H7 (cell line): ENCODE measurements around the gene DAD1. TPM values are rescaled to one million over a fixed set of nuclear protein-coding genes. Genes with fewer than 3 reads are reported as not detected.
A peak's percentile ranks its signal among the peaks of the same experiment; 100 is the strongest.
"Not testable (repeated sequence)": the region's sequence is repeated elsewhere in the genome, so short reads cannot be mapped to it uniquely, and the experiment has no call there.

Source experiments
- DNase-seq: peaks from one replicate; pipeline ENCODE4 v3.0.0; 2012
- H3K27me3 ChIP-seq: 2 replicates; pipeline ENCODE4 v1.6.0; 2011; ENCODE audit warnings: mild to moderate bottlenecking, low read length; ENCODE audit not compliant: control insufficient read depth, insufficient read depth
- H3K36me3 ChIP-seq: replicated peaks from 2 replicates; pipeline ENCODE4 v1.5.1; 2011; ENCODE audit warnings: low read length; ENCODE audit not compliant: control insufficient read depth, insufficient read depth
- H3K4me3 ChIP-seq: 2 replicates; pipeline ENCODE4 v1.5.1; 2011; ENCODE audit warnings: low read depth, mild to moderate bottlenecking, control low read depth, low read length, moderate library complexity; ENCODE audit not compliant: insufficient read depth
- total RNA-seq: library from RNA; depleted of rRNA; stranded (reverse); fragments of >200 nt; shearing (Covaris generic); gene quantifications from 2 replicates; pipeline ENCODE4 v1.2.3, GENCODE V29; 2014

DAD1 gene
- total RNA-seq, 1 experiment from 2014 or later, result 306 TPM

DNA sequence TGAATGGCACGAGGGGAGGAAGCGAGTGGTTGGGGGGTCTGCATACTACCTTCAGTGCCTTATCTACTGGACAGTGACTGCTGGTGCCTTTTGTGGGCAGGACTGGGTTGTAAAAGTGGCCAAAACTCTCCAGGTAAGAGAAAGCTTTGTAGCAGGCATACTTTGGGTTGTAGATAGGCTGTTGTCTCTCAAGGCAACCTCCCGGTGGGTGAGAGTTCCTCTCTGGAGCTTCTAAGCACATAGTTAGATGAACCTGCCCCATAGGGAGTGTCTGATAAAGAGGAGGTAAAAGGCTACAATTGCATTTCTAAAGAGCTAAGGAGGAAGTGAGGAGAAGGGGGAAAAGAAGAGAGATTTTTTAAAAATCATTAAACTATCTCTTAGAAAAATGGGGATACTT, 4.2 kb upstream of the DAD1 start:
- Histone ChIP-seq H3K36me3 (no peaks in the 10 kb centered on the region), H3K4me3 (no peak overlapping the region), H3K27me3 (no peaks in the 10 kb centered on the region)
- no peak for DNase-seq

DNA sequence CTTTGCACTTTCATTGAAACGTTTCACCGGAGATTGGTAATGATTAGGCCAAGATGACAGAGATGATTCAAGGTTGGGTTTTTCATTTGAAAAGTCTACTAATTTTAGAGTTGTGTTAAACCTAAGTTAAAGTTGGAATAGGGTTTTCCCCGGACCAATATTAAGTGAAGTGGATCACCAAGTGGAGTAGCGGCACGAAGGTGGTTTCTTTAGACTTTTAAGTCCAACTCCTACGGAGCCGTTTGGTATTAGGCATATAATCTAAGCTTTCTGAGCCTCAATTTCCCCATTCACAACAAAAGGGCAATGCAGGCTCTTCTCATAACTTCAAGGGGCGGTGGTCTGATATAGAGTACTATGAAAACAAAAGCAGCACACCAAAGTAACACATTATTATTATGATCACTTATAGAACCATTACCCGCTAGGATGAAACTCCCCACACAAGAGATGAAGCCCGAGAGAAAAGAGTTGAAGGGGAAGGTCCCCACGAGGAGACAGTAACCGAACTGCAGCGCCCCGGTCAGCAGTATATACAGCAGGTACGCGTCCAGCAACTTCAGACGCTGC, 413 bp downstream of the DAD1 start:
- no peak for DNase-seq
- H3K36me3 ChIP-seq, result no peaks in the 10 kb centered on the region
- peak overlapping the region; percentile 75 for H3K4me3 ChIP-seq
- no peaks in the 10 kb centered on the region for H3K27me3 ChIP-seq

DNA sequence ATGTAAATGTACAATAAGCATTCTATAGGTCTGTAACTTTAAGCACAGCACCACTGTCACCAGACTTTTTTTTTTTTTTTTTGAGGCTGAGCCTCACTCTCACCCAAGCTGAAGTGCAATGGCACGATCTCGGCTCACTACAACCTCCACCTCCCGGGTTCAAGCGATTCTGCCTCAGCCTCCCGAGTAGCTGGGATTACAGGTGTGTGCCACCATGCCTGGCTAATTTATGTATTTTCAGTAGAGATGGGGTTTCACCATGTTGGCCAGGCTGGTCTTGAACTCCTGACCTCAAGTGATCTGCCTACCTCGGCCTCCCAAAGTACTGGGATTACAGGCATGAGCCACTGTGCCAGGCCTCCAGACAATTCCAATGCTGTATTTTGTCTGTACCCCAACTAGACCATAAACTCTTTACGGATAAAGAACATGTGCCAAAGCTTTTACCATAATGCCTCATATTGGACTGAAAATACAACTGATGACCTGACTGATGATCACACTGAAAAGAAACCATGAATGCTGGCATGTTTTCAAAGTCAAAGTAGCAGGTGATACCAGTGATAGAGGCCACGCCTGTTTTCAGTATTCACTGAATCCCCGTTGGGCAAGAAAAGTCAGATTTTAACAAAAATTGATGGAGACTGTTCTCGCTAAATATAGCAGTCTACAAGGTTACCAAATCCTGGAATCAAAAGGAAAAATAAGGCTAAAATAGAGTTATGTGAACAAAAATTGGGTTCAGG, 1.2 kb downstream of the DAD1 start:
- H3K4me3 ChIP-seq, result peak overlapping the region; percentile 75
- not testable (repeated sequence) for DNase-seq, H3K36me3 ChIP-seq, H3K27me3 ChIP-seq

DNA sequence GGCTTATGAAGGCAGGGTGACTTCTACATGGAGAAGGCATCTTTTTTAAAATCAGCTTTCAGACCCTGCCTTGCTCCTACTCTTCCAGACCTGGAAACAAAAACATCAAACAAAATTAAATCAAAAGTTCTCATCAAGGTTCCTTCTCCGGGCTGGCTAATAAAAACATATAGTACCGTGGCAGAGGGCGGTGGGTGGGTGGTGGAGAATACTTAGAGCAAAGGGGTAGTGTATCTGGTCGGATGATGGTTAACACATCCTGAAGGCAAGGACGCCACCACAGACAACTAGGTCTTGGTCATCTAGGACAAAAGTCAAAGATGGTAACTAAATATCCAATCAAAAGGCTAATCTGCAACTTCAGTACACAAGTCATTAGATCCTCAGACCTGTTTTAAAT, 1.8 kb downstream of the DAD1 start:
- DNase-seq, result no peak
- no peaks in the 10 kb centered on the region for H3K27me3 ChIP-seq
- H3K36me3 ChIP-seq, result no peaks in the 10 kb centered on the region
- H3K4me3 ChIP-seq, result no peak overlapping the region

GRCh38 chr14:22583994-22584393, 5.0 kb downstream of the DAD1 start:
- DNase-seq, result no peak
- Histone ChIP-seq H3K36me3 (no peaks in the 10 kb centered on the region; the same call in 1 of the 2 replicates), H3K27me3 (no peaks in the 10 kb centered on the region), H3K4me3 (no peak overlapping the region)

- H3K36me3 ChIP-seq, result no peaks in the 10 kb centered on the region; the same call in 1 of the 2 replicates
- H3K27me3 ChIP-seq, result no peaks in the 10 kb centered on the region
- no peak overlapping the region for H3K4me3 ChIP-seq
- DNase-seq, result no peak
These were observed 8.4 kb downstream of the DAD1 start for GRCh38 chr14:22580625-22581024.

GRCh38 chr14:22579881-22580280, 9.1 kb downstream of the DAD1 start:
- no peak for DNase-seq
- peaks cover 2% of the 10 kb centered on the region for H3K36me3 ChIP-seq
- H3K27me3 ChIP-seq, result no peaks in the 10 kb centered on the region
- H3K4me3 ChIP-seq, result no peak overlapping the region

DNA sequence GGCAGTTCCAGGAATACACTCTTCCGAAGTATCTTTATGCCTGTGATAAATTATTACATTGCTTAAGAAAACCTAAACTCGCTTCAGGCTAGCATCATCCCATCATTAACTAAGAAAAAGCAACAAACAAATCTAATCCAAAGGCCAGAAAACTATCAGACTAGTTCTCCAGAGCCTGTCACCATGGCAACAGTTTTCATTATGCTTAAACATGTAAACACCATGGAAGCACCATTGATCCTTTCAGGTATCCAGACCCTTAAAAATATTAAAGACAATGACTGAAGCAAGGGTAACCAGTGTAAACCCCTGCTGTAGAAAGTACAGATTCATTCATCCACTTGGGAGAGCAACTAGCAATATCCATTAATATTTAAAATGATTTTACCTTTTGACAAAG, 9.8 kb downstream of the DAD1 start:
- peaks cover 4% of the 10 kb centered on the region for H3K36me3 ChIP-seq
- H3K27me3 ChIP-seq, result no peaks in the 10 kb centered on the region
- no peak overlapping the region for H3K4me3 ChIP-seq
- no peak for DNase-seq

GRCh38 chr14:22577334-22577908, 11.6 kb downstream of the DAD1 start:
- Histone ChIP-seq H3K36me3 (peaks cover 9% of the 10 kb centered on the region), H3K27me3 (no peaks in the 10 kb centered on the region), H3K4me3 (no peak overlapping the region)
- no peak for DNase-seq

DNA sequence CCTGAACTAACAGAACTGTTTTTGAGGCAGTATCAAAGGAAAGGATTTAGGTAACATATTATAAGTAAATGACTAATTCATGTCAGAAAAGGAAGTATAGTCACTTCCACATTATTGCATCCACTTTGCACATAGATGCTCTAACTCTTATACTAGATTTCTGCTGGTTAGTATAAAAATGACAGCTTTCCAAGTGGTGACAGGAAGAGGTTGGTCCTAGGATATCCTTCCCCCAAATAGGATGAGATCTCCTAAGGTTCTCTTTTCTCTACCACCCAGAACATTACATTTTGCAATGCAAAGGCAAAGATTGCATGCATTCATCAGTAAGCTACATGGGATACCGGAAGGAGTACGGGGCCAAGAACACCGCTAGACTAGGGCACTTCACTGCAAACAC, 15.2 kb downstream of the DAD1 start:
- Histone ChIP-seq H3K36me3 (peaks cover 12% of the 10 kb centered on the region), H3K4me3 (no peak overlapping the region), H3K27me3 (no peaks in the 10 kb centered on the region)
- DNase-seq, result no peak

GRCh38 chr14:22572562-22573058, 16.4 kb downstream of the DAD1 start:
- no peak overlapping the region for H3K4me3 ChIP-seq
- no peak for DNase-seq
- H3K27me3 ChIP-seq, result no peaks in the 10 kb centered on the region
- peaks cover 12% of the 10 kb centered on the region for H3K36me3 ChIP-seq

DNA sequence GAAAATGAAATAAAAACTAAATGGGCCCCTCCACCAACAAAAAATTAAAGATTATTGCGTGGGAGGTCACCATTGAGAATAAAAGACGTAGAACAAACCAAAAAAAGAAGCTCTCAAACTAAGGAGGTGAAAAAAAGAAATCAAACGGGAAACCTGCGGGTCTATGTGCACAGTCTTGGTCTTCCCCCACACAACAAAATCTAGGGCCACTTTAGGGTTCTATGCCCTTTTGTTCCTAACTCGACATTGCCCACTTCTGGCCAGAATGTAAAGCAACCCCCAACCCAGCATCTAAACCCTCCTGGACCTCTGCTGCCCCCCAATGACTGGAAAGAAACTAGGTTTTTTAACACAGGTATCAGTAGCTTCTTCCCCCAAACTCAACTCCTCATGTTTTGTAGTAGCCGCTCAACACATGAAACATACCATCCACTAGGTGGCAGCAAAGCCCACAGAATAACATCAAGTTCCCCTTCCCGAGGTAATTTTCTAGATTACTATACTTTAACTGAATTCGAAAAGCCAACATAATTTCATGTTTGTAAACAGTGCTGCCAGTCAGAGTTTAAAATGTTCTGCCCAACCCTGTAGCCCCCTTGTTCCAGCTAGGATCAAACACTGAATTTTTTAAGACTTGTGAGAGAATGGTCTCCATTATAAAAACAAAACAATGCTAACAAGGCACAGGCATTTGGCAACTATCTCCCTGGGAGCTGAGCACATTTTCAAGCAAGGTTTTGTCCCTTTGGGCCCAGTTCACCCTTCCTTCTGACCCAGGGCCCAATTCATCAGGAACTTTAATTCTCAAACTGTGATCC, 18.7 kb downstream of the DAD1 start:
- Histone ChIP-seq H3K4me3 (no peak overlapping the region), H3K27me3 (no peaks in the 10 kb centered on the region), H3K36me3 (peaks cover 12% of the 10 kb centered on the region)
- peak; percentile 88 for DNase-seq

- H3K27me3 ChIP-seq, result no peaks in the 10 kb centered on the region
- H3K36me3 ChIP-seq, result peaks cover 8% of the 10 kb centered on the region
- no peak for DNase-seq
- H3K4me3 ChIP-seq, result no peak overlapping the region
These were observed 19.3 kb downstream of the DAD1 start for GRCh38 chr14:22569737-22570131.

DNA sequence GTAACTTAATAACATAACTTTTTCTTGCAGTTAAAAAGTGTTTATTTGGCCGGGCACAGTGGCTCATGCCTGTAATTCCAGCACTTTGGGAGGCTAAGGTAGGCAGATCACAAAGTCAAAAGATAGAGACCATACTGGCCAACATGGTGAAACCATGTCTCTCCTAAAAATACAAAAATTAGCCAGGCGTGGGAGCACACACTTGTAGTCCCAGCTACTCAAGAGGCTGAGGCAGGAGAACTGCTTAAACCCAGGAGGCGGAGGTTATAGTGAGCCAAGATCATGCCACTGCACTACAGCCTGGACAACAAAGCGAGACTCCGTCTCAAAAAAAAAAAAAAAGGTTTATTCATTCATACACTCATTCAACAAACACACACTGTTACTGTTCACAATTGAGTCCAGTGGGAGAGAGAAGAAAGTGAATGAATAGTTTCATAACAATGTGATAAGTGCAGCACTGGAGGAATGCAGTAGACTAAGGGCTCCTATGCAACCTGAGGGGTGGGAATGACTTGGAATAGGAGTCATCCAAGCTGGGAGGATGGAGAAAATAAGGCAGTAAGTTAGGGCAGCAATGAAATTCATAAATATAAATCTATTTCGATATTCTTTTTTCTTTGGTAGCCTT, 19.8 kb downstream of the DAD1 start:
- peaks cover 12% of the 10 kb centered on the region for H3K36me3 ChIP-seq
- no peak for DNase-seq
- H3K4me3 ChIP-seq, result no peak overlapping the region
- no peaks in the 10 kb centered on the region for H3K27me3 ChIP-seq
